ENCODE data around the gene SLC23A2.
"Not testable (repeated sequence)": the region's sequence is repeated elsewhere in the genome, so short reads cannot be mapped to it uniquely, and the experiment has no call there.

Gene SLC23A2

GRCh38 chr20:4926531-4927156, 74.7 kb downstream of the SLC23A2 start:
- no peak for DNase-seq

DNA sequence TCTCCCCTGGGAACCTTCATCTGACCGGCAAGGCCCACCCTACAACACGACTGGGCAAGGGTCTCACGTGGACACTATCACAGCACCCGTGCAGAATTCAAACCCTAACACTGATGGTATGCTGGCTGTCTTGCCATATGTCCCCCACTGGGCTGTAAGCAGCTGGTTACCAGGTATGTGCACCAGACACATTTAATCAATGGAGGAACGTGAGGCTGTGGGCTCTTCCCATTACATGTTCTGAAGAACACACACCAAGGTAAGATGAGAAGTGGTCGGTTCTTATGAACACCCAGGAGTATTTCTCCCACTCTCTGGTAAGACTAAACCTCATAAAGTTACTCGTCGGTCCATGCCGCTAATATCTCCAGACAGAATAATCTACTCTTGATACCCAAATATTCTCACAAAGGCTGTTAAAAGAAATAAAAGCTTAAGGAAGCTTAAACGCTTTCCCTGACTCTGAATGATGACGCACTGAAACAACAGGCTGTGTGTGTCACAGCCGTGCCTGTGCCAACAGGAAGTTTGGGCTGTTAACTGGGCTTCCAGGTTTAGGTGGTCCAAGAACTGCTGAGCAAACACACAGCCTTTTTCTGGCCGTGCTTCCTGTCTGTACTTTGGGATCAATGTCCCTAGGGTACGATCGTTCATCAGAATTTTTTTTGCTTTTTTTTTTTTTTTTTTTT, 75.3 kb downstream of the SLC23A2 start:
- no peak for DNase-seq

- DNase-seq, result no peak
Measured at GRCh38 chr20:4924446-4924845, 76.9 kb downstream of the SLC23A2 start.

- no peak for DNase-seq
Measured at GRCh38 chr20:4924032-4924431, 77.3 kb downstream of the SLC23A2 start.

DNA sequence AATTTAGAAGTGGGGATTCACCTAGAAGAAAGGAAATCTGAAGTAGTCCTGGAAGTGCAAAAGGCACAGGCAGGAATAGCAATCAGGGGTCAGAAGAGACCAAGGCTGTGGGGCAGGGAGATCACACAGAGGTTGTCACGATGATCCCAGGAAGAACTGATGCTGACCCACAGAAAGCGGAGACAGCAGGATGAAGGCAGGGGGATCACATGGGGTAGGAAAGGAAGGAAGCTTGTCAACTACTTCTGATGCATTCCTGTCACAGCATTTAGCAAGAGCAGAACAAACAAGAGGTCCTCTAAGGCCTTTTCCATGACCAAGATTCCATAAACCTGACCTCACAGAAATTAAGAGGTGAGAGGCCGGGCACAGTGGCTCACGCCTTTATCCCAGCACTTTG, 79.1 kb downstream of the SLC23A2 start:
- DNase-seq, result no peak

DNA sequence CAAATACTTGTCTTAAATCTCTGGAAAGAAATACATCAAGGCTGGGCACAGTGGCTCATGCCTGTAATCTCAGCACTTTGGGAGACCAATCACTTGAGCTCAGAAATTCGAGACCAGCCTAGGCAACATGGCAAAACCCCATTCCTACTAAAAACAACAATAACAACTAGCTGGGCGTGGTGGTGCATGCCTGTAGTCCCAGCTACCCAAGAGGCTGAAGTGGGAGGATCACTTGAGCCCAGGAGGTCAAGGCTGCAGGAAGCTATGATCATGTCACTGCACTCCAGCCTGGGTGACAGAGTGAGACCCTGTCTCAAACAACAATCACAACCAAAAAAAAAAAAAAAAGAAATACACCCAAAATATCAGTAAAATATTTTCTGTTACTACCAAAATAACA, 80.0 kb downstream of the SLC23A2 start:
- not testable (repeated sequence) for DNase-seq

DNA sequence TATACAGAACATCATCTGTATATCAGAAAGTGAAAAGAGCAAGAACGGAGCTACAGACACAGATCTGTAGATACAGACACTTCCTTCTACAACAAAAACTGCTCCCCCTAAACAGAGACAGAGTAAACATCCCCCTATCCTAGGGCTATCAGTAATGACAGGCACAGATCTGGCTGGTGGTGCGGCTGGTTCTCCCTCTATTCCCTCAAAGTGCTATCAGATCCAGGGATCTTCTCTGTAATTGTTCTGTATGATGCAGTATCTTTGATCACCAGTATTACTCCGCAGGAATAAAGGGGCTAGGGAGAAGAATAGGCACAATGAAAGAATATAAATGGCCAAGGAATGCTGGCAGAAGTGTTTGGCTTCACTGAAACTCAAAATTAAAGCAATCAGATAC, 80.7 kb downstream of the SLC23A2 start:
- DNase-seq, result no peak

DNA sequence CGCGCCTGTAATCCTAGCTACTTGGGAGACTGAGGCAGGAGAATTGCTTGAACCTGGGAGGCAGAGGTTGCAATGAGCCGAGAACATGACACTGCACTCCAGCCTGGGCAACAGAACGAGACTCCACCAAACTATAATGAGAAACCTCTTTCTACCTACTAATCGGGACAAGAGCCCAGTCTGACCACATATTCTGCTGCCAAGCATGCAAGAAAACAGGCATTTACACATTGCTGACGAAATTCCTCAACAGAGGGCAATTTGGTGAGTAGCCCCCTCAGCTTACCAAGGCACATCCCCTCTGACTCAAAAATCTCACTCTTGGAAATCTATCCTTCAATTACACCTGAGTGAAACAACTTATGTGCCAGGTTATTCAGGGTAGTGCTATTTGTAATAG, 81.2 kb downstream of the SLC23A2 start:
- DNase-seq, result no peak

DNA sequence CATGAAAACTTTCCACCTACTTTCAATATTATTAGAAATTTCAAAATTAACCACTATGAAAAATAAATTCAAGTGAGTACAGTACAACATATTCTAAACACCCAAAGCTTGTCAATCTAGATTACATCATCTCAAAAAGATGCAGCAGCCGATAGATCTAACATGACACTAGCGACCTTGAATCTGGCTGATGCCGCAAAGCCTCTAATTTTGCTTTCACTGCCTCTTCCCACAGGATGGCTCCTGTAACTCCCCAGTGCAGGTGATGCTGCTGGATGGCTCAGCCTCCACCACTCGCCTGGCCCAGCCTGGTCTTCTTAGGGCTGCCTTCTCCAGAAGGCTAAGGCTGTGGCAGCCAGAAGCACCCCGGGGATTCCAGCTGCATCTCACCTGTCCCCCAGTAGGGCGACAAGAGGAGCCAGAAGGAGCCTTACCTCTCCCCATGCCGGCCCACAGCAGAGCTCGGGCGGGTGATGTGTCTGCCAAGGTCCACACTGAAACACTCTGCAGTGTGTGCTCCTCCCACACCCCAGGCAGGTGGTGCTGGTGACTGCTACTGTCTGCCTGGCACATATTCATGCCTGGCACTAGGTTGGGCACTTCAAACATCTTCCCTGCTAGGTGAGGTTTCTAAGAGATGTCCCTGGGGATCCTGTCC, 82.1 kb downstream of the SLC23A2 start:
- DNase-seq, result no peak

DNA sequence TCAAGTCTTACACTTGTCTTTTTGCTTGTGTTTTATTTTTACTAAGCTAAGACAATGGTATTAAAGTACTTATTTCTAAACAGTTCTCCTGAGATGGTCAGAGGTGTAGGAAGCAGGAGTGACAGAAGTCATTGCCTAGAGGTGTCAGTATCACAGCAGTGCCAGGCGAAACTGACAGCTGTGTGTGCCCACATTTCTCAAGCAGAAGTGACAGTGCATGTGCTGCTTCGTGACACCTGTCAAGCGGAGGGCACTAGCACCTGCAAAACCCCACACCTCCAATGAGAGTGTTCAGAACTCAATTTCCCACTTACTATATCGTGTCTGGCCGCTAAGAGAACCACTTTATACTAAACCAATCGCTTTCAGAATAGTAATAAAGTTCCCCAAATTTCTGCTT, 82.8 kb downstream of the SLC23A2 start:
- DNase-seq, result no peak

GRCh38 chr20:4916971-4917881, 84.1 kb downstream of the SLC23A2 start:
- no peak for DNase-seq

DNA sequence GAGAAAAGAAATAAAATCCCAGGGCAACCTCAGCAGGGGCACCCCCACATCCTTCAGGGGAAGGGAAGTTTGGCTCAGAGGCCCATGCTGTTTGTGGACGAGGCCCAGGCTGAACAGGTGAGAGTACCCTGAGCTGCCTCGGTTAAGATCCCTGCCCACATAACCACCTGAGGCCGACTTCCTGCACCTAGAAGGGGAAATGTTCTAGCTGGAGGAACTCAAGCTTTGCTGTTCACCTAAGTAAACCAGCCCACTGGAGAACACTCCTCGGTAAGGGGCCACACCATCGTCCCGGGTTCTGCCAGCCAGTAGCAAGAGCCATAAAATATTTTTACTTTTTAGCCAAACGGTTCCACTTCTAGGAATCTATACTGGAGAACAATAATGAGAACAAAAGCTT, 88.2 kb downstream of the SLC23A2 start:
- DNase-seq, result no peak

DNA sequence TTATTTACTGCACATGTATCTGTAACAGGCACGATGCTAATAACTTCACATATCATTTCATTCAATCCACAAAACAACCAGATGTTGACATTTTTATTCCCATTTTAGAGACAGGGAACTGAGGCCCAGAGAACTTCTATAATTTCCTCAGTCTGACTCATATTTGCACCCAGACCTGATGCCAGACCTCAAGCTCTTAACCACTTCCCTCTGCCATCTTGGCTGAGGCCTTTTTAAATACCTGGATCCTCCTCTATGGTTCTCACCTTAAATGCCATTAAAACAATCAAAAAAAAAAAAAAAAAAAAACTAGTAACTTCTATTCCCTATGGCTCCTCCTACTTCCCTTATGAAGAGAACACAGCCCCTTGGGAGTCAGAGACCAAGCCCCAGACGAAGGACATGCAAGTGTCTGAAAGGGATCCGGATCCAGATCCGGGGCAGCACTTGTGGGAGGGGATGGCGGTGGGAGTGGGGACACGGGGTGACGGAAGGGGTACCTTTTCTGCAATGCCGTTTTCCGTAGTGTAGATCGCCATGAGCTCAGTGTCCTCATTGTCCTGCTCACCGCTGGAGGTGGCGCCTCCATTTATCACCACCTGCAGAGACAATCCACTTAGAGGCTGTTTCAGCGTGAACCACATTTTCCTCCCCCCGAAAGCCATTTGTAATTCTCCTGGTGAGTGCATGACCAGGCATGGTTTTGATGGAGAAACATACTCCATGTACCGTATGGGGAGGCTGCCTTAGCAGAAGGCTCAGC, 88.7 kb downstream of the SLC23A2 start:
- DNase-seq, result no peak

- no peak for DNase-seq
Measured at GRCh38 chr20:4910951-4911350, 90.4 kb downstream of the SLC23A2 start.

DNA sequence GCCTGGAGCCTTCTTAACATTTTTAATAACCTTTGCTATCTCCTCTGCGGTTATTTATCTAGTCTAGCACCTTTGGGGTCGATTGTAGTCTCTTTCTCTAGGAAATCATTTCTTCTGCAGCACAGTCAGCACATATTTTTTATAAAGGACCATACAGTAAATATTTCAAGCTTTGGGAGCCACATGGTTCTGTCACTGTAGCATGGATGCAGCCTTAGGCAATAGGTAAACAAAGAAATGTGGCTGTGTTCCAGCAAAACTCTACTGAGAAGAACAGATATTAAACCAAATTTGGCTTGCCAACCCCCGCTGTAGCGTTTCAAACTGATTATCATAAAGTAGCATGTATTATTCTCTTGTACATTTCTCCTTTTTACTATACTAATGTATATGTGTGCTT, 95.7 kb downstream of the SLC23A2 start:
- no peak for DNase-seq

- DNase-seq, result no peak
Measured at GRCh38 chr20:4905195-4905594, 96.1 kb downstream of the SLC23A2 start.

DNA sequence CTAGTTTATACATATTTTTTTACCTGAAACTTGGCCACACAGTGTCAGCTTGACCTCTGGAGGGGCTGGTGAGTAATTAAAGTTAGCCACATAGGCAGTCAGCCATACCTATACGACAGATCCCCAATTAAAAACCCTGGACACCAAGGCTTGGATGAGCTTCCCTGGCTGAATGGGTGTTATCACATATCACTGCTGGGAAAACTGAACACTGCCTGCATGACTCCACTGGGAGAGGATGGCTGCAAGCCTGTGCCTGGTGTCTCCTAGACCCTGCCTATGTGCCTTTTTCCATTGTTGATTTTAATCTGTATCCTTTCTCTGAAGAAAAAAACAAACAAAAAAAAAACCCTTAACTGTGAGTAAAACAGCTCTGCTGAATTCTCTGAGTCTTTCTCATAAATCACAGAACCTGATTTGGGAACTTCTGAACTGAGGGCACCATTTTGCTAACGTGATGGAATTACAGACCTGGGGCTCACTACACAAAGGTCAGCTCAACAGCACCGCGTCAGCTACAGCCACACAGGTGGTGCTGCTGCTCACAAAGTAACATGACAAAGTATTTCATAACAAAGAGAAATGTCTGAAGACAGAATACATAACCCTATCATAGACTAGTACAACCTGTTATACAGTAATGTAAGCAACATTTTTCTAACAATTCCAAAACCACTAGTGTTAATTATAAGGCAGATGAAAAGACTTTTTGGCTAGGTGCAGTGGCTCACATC, 97.0 kb downstream of the SLC23A2 start:
- no peak for DNase-seq

- no peak for DNase-seq
Measured at GRCh38 chr20:4902788-4903187, 98.5 kb downstream of the SLC23A2 start.

DNA sequence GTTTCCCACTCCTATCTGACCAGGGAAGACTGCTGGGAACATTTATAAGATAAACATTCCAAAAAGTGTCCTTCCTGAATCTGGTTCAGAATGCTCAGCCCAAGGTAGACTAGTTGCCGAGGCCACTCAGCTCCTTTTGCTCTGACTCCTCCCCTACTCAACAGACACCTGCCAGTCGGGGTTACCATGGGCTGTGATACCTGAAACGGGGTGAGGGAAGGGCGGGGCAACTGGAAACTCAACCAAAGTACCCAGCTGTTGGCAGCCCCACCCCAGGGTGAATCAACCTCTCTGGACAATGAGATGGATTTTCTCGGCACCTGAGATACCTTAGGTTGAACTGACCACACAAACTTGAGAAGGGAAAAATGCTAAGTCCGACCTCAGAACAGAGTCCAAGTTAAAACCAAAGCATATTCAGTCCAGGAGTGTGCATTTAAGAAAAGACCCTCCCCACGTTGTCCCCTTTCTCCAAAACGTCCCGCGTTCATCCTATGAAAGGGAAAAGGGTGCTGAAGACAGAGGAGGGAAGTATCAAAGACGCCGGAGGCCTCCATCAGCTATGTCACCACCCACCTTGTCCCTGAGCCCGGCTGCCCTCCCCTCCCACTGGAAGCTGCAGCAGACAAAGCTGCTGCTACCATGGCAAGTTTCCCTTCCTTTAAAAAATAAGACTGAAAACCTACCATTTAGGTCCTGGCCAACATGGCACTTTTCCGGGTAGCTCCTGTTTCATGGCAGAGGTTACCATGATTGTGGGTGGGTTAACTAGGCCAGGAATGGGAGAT, 100.1 kb downstream of the SLC23A2 start:
- DNase-seq, result no peak

DNA sequence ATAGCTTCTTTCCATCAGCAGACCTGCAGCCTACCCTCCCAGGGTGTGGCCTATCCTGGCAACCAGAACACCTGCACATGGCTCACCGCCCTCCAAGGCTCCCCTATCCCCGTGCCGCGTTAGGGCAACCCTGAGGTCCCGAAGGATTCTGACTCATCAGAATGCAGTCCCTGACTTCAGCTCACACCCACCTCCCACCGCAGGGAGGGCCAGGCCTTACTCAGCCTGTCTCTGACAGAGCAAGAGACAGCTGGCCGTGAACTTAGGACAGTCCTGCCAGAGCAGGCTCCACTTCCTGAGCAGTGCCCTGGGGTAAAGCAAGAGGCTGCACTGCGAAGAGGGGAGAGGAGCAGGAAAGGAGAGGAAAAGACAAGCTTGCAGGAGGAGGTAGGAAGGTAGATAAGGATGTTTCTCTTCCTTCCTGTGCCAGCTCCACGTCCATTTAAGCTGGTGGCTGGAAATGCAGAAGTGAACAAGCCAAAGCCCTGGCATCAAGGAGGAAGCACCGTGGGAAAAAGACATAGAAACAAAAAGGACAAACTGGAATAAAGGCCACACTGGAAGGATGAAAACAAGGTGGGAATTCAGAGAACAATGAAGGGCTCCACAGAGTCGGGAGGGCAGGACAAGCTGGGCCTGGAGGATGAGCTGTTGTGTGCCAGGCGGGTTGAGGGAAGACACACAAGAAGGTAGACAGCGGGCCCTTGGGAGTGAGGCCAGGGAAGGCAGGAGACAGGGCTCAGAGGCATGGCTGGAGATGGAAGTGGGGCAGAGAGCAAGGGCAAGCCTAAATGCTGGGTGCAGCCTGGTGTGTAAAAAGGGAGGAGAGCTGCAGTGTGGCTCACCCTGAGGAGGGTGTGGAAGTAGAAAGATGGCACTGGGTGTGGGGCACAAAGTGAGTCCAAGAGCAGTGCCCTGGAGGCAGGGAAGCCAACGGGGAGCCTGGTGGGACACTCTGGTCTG, 102.7 kb downstream of the SLC23A2 start:
- DNase-seq, result no peak

Measured in CD4-positive, alpha-beta T cell treated with Interleukin-12 subunit alpha and Interleukin-12 subunit beta, for 1 hour (primary cell).